Activated T-cell treated with anti-CD3 and anti-CD28 coated beads, Interleukin-2, amount 50 U/mL, for 1 hour (primary cell): ENCODE results near the gene RBM45.
"Not testable (repeated sequence)": the region's sequence is repeated elsewhere in the genome, so short reads cannot be mapped to it uniquely, and the experiment has no call there.

Experiments used
- DNase-seq: peaks from one replicate; pipeline ENCODE4 v3.0.0-alpha.2; 2020

Gene RBM45, protein sequence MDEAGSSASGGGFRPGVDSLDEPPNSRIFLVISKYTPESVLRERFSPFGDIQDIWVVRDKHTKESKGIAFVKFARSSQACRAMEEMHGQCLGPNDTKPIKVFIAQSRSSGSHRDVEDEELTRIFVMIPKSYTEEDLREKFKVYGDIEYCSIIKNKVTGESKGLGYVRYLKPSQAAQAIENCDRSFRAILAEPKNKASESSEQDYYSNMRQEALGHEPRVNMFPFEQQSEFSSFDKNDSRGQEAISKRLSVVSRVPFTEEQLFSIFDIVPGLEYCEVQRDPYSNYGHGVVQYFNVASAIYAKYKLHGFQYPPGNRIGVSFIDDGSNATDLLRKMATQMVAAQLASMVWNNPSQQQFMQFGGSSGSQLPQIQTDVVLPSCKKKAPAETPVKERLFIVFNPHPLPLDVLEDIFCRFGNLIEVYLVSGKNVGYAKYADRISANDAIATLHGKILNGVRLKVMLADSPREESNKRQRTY

DNA sequence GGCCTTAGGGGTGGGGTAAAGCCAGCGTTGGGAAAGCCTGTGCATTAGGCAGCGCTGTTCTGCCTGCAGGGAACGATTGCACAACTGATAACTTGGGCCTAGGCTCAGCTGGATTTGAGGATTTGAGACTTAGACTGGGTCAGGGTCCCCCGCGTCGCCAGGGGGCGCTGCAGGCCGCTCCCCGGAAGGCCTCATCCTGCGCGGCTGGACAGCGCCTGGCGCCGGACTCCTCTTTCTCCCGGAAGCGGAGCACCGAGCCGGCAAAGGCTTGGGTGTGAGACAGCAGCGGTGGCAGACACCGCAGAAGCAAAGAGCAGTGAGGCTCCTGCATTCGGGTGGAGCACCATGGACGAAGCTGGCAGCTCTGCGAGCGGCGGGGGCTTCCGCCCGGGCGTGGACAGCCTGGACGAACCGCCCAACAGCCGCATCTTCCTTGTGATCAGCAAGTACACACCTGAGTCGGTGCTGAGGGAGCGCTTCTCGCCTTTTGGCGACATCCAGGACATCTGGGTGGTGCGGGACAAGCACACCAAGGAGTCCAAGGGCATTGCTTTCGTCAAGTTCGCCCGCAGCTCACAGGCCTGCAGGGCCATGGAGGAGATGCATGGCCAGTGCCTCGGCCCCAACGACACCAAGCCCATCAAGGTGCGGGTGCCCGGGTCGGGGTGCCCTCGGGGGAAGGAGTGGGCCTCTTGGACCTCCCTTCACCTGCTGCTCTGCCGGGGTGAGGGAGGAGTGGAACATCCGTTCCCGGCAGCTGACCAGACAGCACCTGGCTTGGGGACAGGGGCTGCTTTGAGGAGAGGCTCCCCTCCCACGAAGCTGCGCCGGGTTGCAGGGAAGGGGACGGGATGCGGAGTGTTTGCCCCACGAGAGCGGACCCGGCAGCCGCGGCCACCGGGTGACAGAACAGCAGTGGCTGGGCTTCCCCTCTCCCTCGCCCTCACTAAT, at the start of gene RBM45:
Gene RBM45 (plus strand): TSS at position 236 of the 951 bp plus-strand sequence. CDS start 110 bp downstream, at position 346.
- peak; percentile 86 for DNase-seq

DNA sequence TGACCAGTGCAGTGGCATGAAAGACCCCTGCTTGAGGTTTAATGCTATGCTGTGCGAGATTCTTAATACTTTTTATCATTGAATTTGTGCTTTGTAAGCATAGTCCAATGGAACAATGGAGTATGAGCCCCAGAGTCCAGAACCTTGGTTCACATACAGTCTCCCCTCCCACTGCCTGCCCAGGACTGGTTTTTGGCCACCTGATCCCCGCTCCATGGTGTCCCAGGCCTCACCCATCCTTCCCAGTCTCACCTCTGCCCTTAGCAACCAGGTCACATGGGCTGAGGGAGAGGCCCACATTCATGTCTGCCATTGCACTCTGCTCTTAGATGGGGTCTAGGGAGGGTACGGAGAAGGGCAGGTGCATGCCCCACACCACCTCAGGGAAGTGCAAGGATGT, 45.9 kb upstream of the RBM45 start:
- no peak for DNase-seq

DNA sequence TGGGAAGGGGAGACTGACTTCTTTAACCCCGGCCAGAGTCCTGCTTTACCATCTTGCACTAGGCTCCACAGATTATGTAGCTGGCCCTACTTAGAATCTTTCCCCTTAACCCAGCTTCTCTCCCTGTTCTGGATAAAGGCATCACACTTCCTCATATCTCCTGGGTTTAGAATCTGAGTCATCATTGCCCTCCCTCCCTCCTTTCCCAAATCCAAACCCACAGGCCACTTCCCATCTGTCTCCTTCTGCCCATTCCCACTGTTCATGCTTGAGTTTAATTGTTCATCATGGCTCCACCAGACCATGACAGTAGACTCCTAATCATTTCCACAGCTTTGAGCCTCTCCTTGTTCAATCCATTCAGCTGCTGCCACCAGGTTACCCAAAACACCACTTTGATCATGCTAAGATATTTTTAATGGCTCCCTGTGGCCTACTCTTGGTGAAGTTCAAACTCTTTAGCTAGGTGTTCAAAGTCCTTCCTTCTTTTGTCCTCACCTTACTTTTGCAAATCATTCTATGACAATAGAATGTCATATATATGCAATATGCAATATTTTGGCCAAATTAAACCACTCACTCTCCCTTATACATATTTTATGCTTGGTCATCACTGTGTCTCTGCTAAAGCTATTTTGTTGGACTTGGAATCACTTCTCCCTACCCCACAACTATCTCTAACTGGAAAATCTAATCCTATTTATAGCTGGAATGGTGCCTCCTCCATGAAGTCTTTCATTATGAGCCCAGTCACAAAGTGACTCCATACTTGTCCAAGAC, 45.2 kb upstream of the RBM45 start:
- no peak for DNase-seq

DNA sequence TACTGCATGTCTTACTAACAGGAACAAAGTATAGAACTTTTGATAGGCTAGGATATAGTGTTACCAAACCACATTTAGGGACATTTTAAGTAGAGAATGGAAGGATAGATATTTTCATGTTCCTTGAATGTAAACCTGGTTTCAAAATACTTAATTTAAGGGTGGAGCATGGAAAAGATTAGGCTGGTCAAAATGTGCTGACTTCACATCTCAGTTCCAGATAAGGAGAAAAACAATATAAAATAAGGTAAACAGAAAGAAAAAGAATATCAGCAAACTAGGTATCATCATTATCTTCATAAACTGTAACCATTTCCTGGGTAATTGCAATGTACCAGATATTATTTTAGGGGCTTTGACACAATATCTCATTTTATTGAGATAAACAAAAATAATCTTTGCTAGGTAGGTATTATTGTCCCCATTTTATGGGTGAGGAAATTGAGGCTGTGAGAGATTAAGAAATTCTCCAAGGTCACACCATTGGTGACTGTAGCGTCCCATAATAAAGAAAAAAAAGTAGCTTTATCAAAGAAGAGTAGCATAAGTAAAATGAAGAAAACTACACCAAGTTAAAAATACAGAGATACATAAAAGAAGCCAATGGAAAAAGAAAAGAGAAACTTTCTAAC, 43.3 kb upstream of the RBM45 start:
- no peak for DNase-seq

DNA sequence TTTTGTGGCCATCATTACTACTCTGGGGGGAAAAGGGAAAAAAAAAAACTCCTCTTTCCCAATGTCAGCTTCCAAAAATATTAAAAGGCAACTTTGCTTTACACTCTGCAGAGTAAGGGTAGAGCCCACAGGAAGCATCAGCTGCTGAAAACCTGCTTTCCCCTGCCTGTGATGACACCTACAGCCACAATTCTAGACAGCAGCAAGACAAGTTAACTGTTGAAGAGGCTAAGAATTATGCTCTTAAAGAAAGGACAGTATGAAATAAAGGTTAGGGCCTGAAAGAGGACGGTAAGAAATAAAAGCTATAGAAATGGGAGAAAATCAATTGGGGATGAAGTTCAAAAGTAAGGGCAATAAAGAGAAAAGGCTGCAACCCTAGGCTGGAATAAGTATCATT, 42.7 kb upstream of the RBM45 start:
- no peak for DNase-seq

DNA sequence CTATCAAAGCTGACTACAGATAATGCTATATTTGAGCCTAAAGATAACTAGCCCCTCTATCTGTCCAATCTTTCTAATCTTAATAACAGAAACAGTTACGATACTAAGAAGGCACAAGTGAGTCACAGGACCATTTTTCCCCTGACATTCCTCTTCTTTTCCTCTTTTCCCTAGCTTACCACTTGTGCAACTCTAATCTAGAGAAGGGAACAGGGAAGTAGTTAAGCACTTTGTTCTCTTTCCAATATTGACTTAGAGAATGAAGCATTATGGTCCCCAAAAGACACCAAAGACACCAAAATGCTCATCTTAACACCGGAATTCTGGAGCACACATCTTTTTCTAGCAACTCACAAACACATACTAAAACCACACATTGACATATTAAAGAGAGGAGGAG, 41.4 kb upstream of the RBM45 start:
- no peak for DNase-seq

DNA sequence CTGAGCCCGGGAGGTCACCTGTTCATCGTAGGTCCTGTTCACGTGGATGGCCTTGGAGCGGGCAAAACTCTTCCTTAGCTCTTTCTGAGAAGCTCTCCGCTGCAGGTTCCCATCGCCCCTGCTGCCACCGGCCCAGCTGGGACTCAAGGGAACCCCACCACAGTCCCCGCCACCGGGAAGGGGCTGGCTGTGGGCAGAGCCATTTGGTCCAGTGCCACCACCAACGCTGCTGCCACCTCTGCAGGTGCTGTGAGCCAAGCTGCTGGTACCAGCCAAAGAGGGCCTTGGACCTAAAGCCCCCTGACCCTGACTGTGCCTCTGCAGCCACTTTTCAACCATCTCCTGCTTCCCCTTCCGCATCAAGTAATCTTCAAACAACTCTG, 40.2 kb upstream of the RBM45 start:
- no peak for DNase-seq

DNA sequence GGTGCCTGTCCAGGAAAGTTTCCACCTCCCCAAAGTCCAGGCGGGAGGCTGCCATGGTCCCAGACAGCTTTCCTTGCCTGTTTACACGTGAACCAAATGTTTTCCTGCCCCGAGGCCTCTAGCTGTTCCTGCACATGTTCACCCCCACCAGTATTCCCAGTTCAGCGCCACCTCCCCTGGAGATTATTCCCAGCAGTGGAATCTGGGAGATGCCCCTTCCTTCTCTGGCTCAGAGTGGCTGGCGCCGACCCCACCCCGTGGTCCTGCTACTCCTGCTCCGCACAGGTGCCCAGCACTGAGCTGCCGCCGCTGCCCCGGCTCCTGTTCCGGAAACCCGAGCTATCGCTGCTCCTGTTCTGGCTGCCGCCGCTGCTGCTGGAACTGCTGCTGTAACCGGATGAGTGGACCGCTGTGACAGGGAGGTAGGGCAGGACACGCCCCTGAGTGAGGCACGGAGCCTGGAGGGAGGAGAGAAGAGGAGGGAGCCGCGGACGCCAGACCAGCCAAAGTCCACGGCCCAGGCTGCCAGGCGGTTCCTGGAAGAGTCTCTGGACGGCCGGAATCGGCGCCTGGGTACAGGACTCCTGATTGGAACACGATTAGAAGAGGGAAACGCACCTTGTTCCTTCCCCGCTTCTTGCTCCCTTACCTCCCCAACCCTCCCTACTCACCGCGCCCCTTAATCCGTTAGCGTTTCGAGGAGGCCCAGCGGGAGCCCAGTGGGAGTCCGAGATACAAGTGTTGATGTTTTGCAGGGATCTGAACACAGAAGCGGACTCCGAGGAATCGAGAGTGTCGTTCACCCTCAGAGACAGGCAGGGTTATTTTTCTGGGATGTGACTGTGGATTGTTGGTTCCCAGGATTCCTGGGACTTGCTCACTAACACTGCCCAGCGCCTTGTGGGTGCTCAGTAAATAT, 39.6 kb upstream of the RBM45 start, which contains the start of gene PDE11A:
Gene PDE11A (minus strand): TSS at position 395 of the 919 bp plus-strand sequence. CDS start 340 bp downstream, at position 55.
- DNase-seq, result no peak

DNA sequence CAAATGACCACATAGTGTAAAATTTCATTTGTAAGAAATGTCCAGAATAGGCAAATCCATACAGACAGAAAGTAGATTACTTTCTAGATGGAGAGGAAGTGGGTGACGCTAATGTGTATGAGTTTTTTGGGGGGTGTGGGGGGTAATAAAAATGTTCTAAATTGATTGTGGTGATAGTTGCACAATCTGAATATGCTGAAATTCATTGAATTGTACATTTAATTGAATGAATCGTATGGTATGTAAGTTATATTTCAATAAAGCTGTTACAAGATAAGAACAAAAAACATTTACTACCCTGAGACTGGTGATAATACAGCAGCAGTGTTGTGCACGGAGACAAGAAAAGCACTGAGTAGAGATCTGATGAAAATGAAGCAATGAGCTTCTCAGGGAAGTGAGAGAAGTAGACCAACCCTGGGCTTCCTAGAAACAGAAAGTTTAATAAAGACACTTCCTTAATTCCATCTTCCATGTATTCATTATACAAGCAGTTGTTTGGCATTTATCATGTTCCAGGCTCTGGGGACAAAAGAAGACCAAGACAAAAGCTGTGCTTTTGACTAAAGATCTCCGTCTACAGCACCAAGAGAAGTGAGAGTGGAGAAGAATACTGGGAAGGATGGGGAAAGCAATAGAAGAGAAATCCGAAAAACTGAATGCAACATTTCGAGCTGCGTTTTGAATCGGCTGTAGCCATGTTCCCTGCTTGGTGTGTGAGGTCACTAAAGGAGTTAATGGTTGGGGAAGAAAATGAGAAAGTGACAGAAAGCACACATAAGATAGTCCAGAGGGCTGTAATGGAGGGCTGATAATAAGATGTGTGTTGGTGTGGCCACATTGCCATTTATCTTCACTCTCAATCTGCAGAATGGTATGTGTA, 37.9 kb upstream of the RBM45 start:
- no peak for DNase-seq

DNA sequence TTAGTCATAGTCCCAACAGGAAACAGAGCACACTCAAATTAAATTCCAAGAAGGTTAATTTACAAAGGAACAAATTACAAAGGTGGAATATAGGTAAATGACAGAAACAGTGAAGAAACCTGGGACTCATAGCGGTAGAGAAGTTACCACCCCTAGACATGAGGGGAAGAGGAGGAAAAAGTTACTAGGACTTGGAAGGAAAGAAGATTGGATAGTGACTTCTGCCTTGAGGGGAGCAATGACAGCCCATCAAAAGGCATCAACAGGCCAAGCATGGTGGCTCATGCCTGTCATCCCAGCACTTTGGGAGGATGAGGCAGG, 37.3 kb upstream of the RBM45 start:
- no peak for DNase-seq

DNA sequence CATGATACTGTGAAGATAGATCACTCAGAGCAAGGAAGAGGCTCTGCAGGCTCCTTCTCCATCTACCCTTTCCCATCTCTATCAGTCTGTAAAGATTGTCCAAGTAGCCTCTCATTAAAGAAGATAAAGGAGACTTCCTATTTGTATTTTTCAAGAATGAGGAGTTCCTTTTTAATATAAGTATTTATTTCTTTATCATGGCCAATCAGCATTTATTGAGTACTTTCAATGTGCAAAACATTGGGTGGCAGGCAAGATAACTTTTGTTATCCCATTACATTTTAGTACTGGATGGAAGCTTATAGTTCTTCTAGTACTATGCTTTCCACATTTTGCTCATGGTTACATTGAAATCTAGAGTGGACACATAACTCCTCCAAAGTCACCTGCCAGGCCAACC, 36.1 kb upstream of the RBM45 start:
- no peak for DNase-seq

DNA sequence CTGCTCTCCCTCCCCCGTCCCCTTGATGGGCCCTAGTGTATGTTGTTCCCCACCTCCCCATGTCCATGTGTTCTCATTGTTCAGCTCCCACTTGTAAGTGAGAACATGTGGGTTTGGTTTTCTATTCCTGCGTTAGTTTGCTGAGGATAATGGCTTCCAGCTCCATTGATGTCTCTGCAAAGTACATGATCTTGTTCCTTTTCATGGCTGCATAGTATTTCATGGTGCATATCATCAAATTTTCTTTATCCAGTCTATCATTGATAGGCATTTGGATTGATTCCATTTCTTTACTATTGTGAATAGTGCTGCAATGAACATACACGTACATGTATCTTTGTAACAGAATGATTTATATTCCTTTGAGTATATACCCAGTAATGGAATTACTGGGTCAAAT, 33.0 kb upstream of the RBM45 start:
- not testable (repeated sequence) for DNase-seq

DNA sequence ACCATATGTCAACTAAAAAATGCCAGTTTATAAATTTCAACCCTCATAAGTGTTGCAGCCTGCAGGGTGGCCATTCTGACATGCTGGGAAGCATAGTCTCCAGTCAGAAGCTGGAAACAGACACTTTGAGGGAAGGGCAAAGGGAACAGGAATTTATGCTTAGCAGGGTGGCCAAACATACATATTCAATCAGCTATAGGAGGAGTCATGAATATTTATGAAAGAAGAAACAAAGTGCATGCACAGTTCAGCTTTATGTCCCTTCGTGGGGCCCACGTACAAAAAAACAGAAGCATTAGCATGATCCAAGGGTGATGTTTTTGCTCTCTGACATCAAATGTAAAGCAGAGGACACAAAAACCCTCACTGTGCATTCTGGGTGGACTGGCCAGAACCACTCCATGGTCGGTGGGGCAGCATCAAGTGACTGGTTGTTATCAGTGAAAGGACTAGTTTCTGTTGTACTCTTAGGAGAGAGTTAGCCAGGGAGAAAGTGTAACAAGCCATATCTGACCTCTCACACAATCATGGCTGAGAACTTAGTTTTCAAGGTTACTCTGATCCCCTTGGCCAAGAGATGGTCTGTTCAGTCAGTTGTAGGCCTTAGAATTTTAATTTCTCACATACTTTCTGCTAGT, 29.7 kb upstream of the RBM45 start:
- DNase-seq, result no peak

DNA sequence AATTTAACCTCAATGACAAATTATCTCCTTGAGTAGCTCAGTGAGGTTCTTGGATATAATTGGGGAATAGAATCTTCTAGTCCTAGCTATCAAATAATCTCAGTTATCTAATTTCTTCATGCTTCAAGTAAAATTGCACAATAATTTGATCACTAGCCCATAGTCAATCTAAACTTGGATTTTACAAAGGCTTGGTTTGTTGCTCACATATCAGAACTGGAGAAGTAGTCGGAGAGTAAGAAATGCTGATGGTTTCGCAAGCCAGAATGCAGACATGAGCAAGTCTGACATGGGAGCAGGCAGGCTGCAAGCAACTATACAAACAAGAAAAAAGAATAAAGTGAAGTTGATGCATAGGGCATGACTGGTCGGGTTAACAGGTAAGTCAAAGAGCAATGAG, 28.0 kb upstream of the RBM45 start:
- DNase-seq, result no peak

DNA sequence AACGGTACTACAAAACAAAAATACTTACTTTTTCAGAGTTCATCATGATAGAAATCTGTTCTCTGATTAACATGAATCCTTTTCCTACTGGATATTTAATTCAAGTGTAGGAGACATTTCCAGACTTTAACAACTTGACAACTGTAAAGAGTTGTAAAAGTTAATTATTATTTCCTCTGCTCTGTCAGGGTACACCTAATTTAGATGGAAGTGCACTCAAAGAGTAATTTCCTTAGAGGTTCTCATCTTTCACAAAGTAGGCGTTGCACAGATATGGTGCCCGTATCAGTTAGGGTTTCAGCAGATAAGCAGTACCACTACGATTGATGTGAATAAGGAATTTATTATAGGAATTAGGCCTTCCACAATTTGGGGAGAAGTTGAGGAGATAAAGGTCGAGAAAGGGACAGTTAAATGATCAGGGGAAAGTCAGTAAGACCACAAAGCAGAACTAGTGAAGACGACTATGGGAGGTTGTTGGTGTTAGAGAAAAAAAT, 23.4 kb upstream of the RBM45 start:
- DNase-seq, result no peak

DNA sequence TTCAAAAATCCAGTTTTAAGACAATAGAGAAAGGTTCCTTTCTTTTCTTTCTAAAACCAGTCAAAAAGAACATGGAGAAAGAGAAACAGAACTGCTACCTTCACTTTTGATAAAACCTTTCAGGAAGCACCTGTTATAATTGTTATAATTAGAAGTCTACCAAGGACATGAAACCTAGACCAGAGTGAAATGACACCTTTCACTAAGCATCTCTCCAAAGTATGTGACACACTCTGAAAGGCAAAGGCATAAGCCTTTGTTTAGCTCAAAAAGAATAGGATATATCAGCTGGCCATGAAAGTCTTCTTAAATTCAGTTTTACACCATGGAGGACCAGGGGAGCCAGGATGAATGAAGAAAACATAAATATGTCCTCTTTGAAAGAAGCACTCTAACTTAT, 18.8 kb upstream of the RBM45 start:
- DNase-seq, result no peak

DNA sequence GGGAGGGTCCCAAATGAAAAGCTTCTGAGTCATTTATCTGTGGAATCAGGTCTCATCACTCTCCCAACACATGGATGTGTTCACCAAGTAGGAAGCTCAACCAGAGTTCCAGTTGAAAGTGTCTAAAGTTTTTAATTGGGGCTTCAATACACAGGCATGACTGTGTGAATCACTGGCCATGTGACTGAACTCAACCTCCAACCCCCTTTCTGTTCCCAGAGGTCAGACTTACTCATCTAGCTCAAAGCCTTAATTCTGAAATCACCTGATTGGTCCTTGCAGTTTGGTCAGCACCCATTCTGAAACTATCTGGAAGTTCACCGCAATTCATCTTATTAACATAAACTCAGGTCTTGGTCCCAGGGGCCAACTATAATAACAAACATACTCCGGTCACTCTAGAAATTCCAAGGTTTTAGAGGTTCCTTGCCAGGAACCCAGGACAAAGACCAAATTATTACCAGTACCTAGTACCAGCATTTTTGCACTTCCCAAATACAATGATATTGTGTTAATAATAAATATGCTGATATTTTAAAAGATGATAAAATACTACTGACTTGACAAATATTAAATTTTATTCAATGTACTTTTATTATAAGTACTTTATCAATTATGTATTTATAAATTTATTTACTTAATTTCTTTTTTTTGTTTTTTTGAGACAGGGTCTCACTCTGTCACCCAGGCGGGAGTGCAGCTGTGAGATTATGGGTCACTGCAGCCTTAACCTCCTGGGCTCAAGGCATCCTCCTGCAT, 10.7 kb upstream of the RBM45 start:
- no peak for DNase-seq

DNA sequence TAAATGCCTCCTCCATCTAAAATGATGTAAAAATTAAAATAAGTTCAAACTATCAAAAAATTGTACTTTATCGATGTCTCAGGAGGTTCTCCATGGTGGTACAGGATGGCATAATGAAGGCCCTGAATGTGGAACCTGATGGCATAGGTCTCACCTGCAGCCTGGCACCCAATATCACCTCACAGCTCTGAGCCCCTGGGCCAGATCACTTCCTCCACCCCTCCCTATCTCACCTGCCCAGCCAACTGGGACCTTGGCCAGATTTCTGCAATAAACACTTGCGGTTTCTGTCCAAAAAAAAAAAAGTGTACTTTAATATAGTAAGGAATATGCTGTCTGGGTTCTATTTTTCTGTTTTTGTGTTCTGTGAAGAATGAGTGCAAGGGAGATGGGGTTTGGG, 6.7 kb upstream of the RBM45 start:
- DNase-seq, result no peak

DNA sequence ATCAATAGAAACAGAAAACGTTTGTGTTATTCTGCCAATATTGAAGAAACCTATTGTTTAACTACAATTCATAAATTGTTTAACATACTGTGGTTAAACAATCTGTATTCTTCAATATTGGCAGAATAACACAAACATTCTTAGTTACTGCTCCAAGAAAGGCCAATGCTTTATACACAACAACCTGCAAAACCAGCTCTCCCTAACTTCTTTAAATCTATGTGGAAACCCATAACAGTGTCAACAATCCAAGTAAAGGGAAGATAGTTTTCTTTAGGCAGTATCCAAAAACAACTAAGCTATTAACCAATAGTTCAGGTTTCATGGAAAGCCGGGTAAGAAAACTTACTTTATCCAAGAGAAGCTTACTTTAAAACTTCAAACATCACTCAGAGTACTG, 6.2 kb upstream of the RBM45 start:
- no peak for DNase-seq
